HCT116 (cell line): ENCODE data around the gene LRRC47.

Source experiments
- EZH2 ChIP-seq: fragments of 200-600 bp; sonication (generic); IDR thresholded peaks from 2 replicates; pipeline ENCODE4 v1.6.1; 2017; ENCODE audit warnings: antibody characterized with exemption, mixed run types
- EZH2phosphoT487 ChIP-seq: fragments of 200-600 bp; IDR thresholded peaks from 2 replicates; pipeline ENCODE4 v1.6.1; 2018; ENCODE audit warnings: antibody characterized with exemption, borderline replicate concordance
- POLR2A ChIP-seq: IDR thresholded peaks from 2 replicates; pipeline ENCODE4 v1.7.0; 2011; ENCODE audit warnings: borderline replicate concordance; ENCODE audit not compliant: insufficient read depth, insufficient read length; ENCODE audit errors: extremely low read depth
- POLR2AphosphoS5 ChIP-seq: IDR thresholded peaks from 2 replicates; pipeline ENCODE4 v1.6.1; 2011; ENCODE audit warnings: mild to moderate bottlenecking, low read depth, low read length, moderate library complexity
- ZFX ChIP-seq: fragments of 450-650 bp; IDR thresholded peaks from 2 replicates; pipeline ENCODE4 v1.6.1; 2017
- TF ChIP-seq, protein P1 (sequence below), 3 experiments: fragments of 200-600 bp in 1 of 3; sonication (generic) in 1 of 3; IDR thresholded peaks in 2 of 3; conservative IDR thresholded peaks in 1 of 3; 2 replicates each; pipeline ENCODE4 v1.5.1; 2012 to 2017; ENCODE audit warnings: low read depth in 2 of 3, low read length in 2 of 3, antibody characterized with exemption in 1 of 3, borderline replicate concordance in 1 of 3, control low read depth in 1 of 3, mild to moderate bottlenecking in 1 of 3, mixed read lengths in 1 of 3, mixed run types in 1 of 3, moderate library complexity in 1 of 3; ENCODE audit not compliant: insufficient read depth in 1 of 3

DNA sequence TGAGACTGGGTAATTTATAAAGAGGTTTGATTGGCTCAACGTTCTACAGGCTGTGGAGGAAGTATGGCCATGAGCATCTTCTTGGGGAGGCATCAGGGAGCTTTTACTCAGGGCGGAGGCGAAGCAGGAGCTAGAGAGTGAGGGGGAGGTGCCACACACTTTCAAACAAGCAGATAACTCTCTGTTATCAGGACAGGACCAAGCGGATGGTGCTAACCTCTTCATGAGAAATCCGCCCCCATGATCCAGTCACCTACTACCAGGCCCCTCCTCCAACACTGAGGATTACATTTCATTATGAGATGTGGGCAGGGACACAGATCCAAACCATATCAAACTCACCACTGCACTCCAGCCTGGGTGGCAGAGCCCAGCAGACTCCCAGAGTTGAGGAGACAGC, 11.5 kb upstream of the LRRC47 start:
- TF ChIP-seq, protein P1, sequence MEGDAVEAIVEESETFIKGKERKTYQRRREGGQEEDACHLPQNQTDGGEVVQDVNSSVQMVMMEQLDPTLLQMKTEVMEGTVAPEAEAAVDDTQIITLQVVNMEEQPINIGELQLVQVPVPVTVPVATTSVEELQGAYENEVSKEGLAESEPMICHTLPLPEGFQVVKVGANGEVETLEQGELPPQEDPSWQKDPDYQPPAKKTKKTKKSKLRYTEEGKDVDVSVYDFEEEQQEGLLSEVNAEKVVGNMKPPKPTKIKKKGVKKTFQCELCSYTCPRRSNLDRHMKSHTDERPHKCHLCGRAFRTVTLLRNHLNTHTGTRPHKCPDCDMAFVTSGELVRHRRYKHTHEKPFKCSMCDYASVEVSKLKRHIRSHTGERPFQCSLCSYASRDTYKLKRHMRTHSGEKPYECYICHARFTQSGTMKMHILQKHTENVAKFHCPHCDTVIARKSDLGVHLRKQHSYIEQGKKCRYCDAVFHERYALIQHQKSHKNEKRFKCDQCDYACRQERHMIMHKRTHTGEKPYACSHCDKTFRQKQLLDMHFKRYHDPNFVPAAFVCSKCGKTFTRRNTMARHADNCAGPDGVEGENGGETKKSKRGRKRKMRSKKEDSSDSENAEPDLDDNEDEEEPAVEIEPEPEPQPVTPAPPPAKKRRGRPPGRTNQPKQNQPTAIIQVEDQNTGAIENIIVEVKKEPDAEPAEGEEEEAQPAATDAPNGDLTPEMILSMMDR (IDR thresholded peaks at IDR 0.05 in 2 of 3, conservative IDR thresholded peaks at IDR 0.05 in 1 of 3; ENCODE audit: borderline replicate concordance in 1 of 3, insufficient read depth in 1 of 3, low read depth in 2 of 3, low read length in 2 of 3): no peak
- TF ChIP-seq POLR2AphosphoS5 (no peak), EZH2phosphoT487 (no peak), EZH2 (no peak), POLR2A (no peak), ZFX (no peak)
